ENCODE data around the gene RAB32.
"Not testable (repeated sequence)": the region's sequence is repeated elsewhere in the genome, so short reads cannot be mapped to it uniquely, and the experiment has no call there.

DNA sequence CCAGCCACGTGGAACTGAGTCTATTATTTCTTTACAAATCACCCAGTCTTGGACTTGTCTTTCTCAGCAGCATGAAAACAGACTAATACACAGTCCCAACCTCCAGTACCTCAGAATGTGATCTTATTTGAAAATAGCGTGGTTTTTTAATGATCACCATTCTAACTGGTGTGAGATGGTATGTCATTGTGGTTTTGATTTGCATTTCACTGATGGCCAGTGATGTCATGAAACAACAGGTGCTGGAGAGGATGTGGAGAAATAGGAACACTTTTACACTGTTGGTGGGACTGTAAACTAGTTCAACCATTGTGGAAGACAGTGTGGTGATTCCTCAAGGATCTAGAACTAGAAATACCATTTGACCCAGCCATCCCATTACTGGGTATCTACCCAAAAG is 23.0 kb downstream of the RAB32 start:
- TF ChIP-seq, protein P1, sequence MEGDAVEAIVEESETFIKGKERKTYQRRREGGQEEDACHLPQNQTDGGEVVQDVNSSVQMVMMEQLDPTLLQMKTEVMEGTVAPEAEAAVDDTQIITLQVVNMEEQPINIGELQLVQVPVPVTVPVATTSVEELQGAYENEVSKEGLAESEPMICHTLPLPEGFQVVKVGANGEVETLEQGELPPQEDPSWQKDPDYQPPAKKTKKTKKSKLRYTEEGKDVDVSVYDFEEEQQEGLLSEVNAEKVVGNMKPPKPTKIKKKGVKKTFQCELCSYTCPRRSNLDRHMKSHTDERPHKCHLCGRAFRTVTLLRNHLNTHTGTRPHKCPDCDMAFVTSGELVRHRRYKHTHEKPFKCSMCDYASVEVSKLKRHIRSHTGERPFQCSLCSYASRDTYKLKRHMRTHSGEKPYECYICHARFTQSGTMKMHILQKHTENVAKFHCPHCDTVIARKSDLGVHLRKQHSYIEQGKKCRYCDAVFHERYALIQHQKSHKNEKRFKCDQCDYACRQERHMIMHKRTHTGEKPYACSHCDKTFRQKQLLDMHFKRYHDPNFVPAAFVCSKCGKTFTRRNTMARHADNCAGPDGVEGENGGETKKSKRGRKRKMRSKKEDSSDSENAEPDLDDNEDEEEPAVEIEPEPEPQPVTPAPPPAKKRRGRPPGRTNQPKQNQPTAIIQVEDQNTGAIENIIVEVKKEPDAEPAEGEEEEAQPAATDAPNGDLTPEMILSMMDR (conservative IDR thresholded peaks at IDR 0.05): not testable (repeated sequence)
- TF ChIP-seq EZH2 (IDR thresholded peaks at IDR 0.05; ENCODE audit: low read depth): not testable (repeated sequence)

Measured in PC-9 (cell line).